PC-3 (cell line): Measurements from ENCODE around the gene ZBTB48.
"Not testable (repeated sequence)": the region's sequence is repeated elsewhere in the genome, so short reads cannot be mapped to it uniquely, and the experiment has no call there.

Experiments
- CTCF ChIP-seq: fragments of 300-600 bp; sonication (generic); conservative IDR thresholded peaks from 2 replicates; pipeline ENCODE4 v1.5.1; 2017; ENCODE audit warnings: antibody characterized with exemption, low read depth, mild to moderate bottlenecking, low read length
- EZH2 ChIP-seq: fragments of 300-600 bp; sonication (generic); IDR thresholded peaks from one replicate; pipeline ENCODE4 v1.6.1; 2017; ENCODE audit warnings: antibody characterized with exemption, mild to moderate bottlenecking, low read length; ENCODE audit not compliant: unreplicated experiment
- EZH2phosphoT487 ChIP-seq: fragments of 300-600 bp; sonication (generic); IDR thresholded peaks from 2 replicates; pipeline ENCODE4 v1.6.1; 2018; ENCODE audit warnings: mild to moderate bottlenecking, antibody characterized with exemption, low read length, borderline replicate concordance

GRCh38 chr1:6636778-6637177, 57.0 kb downstream of the ZBTB48 start:
- TF ChIP-seq CTCF, EZH2, EZH2phosphoT487: not testable (repeated sequence)
